Epithelial cell of proximal tubule (primary cell): ENCODE results near the gene TMIE. TPM values are rescaled to one million over a fixed set of nuclear protein-coding genes. Genes with fewer than 3 reads are reported as not detected.

Source experiments
- DNase-seq: peaks from one replicate; pipeline ENCODE4 v3.0.0-alpha.2; 2011; ENCODE audit warnings: low read depth
- H3K4me3 ChIP-seq: 2 replicates; pipeline ENCODE4 v1.5.1; 2011; ENCODE audit warnings: low read depth, mild to moderate bottlenecking, low read length
- total RNA-seq: library from RNA; depleted of rRNA; stranded (reverse); fragments of >200 nt; gene quantifications from 2 replicates; pipeline ENCODE4 v1.2.3, GENCODE V29; 2015
- TF ChIP-seq, protein P1 (sequence below): conservative IDR thresholded peaks from 2 replicates; pipeline ENCODE4 v1.5.1; 2012; ENCODE audit warnings: low read depth, mild to moderate bottlenecking, low read length

The TMIE gene
- total RNA-seq, 1 donor from 2014 or later: not detected

GRCh38 chr3:46709721-46710120, 8.5 kb downstream of the TMIE start:
- no peak for DNase-seq

GRCh38 chr3:46710229-46710628, 9.0 kb downstream of the TMIE start:
- TF ChIP-seq, protein P1, sequence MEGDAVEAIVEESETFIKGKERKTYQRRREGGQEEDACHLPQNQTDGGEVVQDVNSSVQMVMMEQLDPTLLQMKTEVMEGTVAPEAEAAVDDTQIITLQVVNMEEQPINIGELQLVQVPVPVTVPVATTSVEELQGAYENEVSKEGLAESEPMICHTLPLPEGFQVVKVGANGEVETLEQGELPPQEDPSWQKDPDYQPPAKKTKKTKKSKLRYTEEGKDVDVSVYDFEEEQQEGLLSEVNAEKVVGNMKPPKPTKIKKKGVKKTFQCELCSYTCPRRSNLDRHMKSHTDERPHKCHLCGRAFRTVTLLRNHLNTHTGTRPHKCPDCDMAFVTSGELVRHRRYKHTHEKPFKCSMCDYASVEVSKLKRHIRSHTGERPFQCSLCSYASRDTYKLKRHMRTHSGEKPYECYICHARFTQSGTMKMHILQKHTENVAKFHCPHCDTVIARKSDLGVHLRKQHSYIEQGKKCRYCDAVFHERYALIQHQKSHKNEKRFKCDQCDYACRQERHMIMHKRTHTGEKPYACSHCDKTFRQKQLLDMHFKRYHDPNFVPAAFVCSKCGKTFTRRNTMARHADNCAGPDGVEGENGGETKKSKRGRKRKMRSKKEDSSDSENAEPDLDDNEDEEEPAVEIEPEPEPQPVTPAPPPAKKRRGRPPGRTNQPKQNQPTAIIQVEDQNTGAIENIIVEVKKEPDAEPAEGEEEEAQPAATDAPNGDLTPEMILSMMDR: no peak
- H3K4me3 ChIP-seq: no peak overlapping the region
- no peak for DNase-seq

More at GRCh38 chr3:46709721-46710120, 8.5 kb downstream of the TMIE start:
- TF ChIP-seq, protein P1: no peak
- no peak overlapping the region for H3K4me3 ChIP-seq

- DNase-seq: no peak
- TF ChIP-seq, protein P1: no peak
- no peak overlapping the region for H3K4me3 ChIP-seq
Observed at GRCh38 chr3:46710671-46711295, 9.6 kb downstream of the TMIE start.

DNA sequence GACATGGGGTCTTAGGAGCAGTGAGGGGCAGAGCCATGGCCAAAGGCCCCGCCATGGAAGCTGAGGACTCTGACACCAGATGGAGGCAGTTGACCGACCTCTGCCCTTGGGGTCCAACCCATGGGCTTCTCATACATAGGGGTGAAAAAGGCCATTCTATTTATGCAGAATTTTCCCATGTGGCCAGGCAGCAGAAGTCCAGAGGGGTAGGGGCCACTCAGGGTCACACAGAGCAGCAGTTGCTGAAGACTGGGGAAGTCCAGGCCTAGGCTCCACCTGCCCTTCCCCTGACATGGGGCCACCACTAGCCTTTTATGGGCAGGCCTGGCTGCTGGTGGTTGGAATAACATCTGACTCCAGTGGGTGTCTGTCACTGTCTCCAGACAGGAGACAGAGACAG, 10.1 kb downstream of the TMIE start:
- no peak for DNase-seq
- TF ChIP-seq, protein P1: no peak
- no peak overlapping the region for H3K4me3 ChIP-seq

GRCh38 chr3:46711760-46712159, 10.6 kb downstream of the TMIE start:
- H3K4me3 ChIP-seq: no peak overlapping the region
- no peak for DNase-seq
- TF ChIP-seq, protein P1: no peak

DNA sequence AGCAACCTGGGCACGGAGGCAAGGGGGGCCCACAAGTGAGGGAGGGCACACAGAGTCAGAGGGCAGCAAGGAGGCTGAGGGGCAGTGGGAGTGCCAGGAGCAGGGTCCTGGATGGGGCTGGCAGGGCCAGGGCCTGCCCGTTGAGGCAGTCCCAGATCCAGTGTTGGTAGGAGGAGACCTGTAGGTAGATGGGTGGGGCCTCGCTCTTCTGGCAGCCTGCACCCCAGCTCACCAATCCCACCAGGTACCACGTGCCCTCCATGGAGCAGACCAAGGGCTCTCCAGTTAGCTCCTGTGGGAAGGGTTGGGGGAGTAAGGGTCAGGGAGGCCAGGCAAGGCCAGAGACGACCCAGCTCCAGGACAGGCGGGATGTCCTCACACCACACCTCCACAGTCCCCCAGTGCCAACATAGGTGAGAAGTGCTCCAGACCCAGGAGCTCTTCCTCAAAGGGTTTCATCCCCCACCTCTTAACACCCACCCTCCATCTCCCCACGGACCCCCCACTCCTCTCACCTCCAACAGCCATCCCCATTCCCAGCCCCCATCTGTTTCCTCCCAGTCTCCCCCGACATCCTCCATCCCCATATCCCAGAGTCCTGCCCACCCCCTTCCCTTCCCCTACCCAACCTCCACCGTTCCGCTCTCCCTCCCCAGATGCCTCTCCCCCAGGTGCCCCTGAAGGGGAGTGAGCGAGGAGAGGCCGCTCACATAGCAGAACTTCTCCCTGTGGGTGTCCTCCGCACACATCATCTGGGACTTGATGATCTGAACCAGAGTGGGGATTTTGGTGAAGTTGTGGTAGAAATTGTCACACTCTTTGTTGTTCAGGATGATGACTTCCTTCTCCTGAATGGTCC, 11.2 kb downstream of the TMIE start:
- no peak overlapping the region for H3K4me3 ChIP-seq
- DNase-seq: no peak
- TF ChIP-seq, protein P1: no peak
